IMR-90 (cell line): ENCODE results near the gene ENTPD3. TPM values are rescaled to one million over a fixed set of nuclear protein-coding genes. Genes with fewer than 3 reads are reported as not detected.

Experiments used
- ATAC-seq: fragments of 200-7000 bp; cut with Tn5 transposase; 2 replicates; pipeline ENCODE4 v1.9.1; 2020; ENCODE audit warnings: low read depth, mild to moderate bottlenecking, moderate library complexity
- BruUV-seq: library from RNA; stranded (reverse); fragments of 400-500 nt; replicated peaks from 2 replicates; lab custom pipeline; 2021; lab: Mats Ljungman, UMichigan
- CTCF ChIA-PET: fragments of 300-600 bp; formaldehyde crosslinking; extraction: SDS; loops from one replicate; lab custom pipeline; 2021; ENCODE audit warnings: antibody characterized with exemption; lab: Yijun Ruan, JAX
- POLR2A ChIA-PET: fragments of 300-600 bp; sonication (Branson Sonifier 250); formaldehyde crosslinking; loops from one replicate; lab custom pipeline; 2022; ENCODE audit warnings: antibody characterized with exemption; ENCODE audit not compliant: unreplicated experiment; lab: Charles Lee
- DNase-seq: peaks from one replicate; pipeline ENCODE4 v3.0.0; 2013
- H2AFZ ChIP-seq: replicated peaks from 2 replicates; pipeline ENCODE3; 2013; ENCODE audit warnings: low read length, mild to moderate bottlenecking; ENCODE audit not compliant: poor library complexity
- H2AK5ac ChIP-seq: 2 replicates; pipeline ENCODE4 v1.6.1; 2013; ENCODE audit warnings: low read depth, low read length, inconsistent platforms
- H2AK9ac ChIP-seq: replicated peaks from 2 replicates; pipeline ENCODE3; 2013; ENCODE audit warnings: mild to moderate bottlenecking, low read depth, low read length, moderate library complexity; ENCODE audit not compliant: poor library complexity
- H2BK120ac ChIP-seq: 2 replicates; pipeline ENCODE4 v1.6.1; 2013; ENCODE audit warnings: low read depth, low read length, inconsistent platforms
- H2BK15ac ChIP-seq: 3 replicates; pipeline ENCODE4 v1.6.1; 2013; ENCODE audit warnings: low read depth, low read length, inconsistent platforms
- H2BK20ac ChIP-seq: 2 replicates; pipeline ENCODE4 v1.6.1; 2013; ENCODE audit warnings: low read depth, mild to moderate bottlenecking, inconsistent platforms, low read length, moderate library complexity
- H2BK5ac ChIP-seq: 2 replicates; pipeline ENCODE4 v1.6.1; 2013; ENCODE audit warnings: mild to moderate bottlenecking, low read depth, low read length, inconsistent platforms; ENCODE audit not compliant: poor library complexity, severe bottlenecking
- H3K14ac ChIP-seq: replicated peaks from 2 replicates; pipeline ENCODE4 v1.6.1; 2013; ENCODE audit warnings: low read depth, low read length, inconsistent platforms
- H3K18ac ChIP-seq: 2 replicates; pipeline ENCODE4 v1.6.1; 2013; ENCODE audit warnings: low read depth, low read length, control low read depth
- H3K23ac ChIP-seq: 2 replicates; pipeline ENCODE4 v1.6.1; 2013; ENCODE audit warnings: low read depth, low read length, inconsistent platforms
- H3K27ac ChIP-seq: 2 replicates; pipeline ENCODE4 v1.5.1; 2013; ENCODE audit warnings: mild to moderate bottlenecking, control low read depth, low read length; ENCODE audit not compliant: insufficient read depth
- H3K27me3 ChIP-seq: 2 replicates; pipeline ENCODE4 v1.6.1; 2013; ENCODE audit warnings: low read length; ENCODE audit not compliant: control insufficient read depth, insufficient read depth
- H3K36me3 ChIP-seq: 2 replicates; pipeline ENCODE4 v1.6.1; 2013; ENCODE audit warnings: low read length, mixed read lengths; ENCODE audit not compliant: control insufficient read depth, insufficient read depth
- H3K4ac ChIP-seq: 2 replicates; pipeline ENCODE4 v1.6.1; 2013; ENCODE audit warnings: low read depth, low read length, inconsistent platforms
- H3K4me1 ChIP-seq: 2 replicates; pipeline ENCODE4 v1.6.1; 2013; ENCODE audit warnings: low read length, mixed read lengths; ENCODE audit not compliant: control insufficient read depth, insufficient read depth
- H3K4me2 ChIP-seq: 2 replicates; pipeline ENCODE4 v1.6.1; 2013; ENCODE audit warnings: low read depth, mild to moderate bottlenecking, control low read depth, low read length, moderate library complexity
- H3K4me3 ChIP-seq: 2 replicates; pipeline ENCODE4 v1.5.1; 2013; ENCODE audit warnings: low read depth, mild to moderate bottlenecking, control low read depth, low read length, moderate library complexity; ENCODE audit not compliant: insufficient read depth
- H3K56ac ChIP-seq: 2 replicates; pipeline ENCODE4 v1.6.1; 2013; ENCODE audit warnings: low read length, inconsistent platforms; ENCODE audit not compliant: insufficient read depth; ENCODE audit errors: extremely low read depth
- H3K79me1 ChIP-seq, 2 experiments: 2 replicates each; pipeline ENCODE4 v1.6.1; 2013; ENCODE audit warnings: low read length in 2 of 2, inconsistent platforms in 1 of 2, low read depth in 1 of 2
- H3K9ac ChIP-seq: 2 replicates; pipeline ENCODE4 v1.6.1; 2013; ENCODE audit warnings: low read depth, low read length, control low read depth
- H3K9me1 ChIP-seq: 2 replicates; pipeline ENCODE4 v1.6.1; 2013; ENCODE audit warnings: low read length, inconsistent platforms; ENCODE audit not compliant: insufficient read depth
- H3K9me3 ChIP-seq: 2 replicates; pipeline ENCODE4 v1.6.1; 2013; ENCODE audit warnings: low read length; ENCODE audit not compliant: control insufficient read depth, insufficient read depth
- H4K20me1 ChIP-seq: 2 replicates; pipeline ENCODE4 v1.6.1; 2013; ENCODE audit warnings: low read length, inconsistent platforms; ENCODE audit not compliant: insufficient read depth
- H4K5ac ChIP-seq: 2 replicates; pipeline ENCODE4 v1.6.1; 2013; ENCODE audit warnings: mild to moderate bottlenecking, low read depth, low read length, control low read depth
- H4K8ac ChIP-seq, 2 experiments: 2 replicates each; pipeline ENCODE4 v1.6.1; 2013; ENCODE audit warnings: low read depth in 2 of 2, low read length in 2 of 2, control low read depth in 1 of 2, inconsistent platforms in 1 of 2
- H4K91ac ChIP-seq: 2 replicates; pipeline ENCODE4 v1.6.1; 2013; ENCODE audit warnings: low read depth, low read length, inconsistent platforms; ENCODE audit not compliant: insufficient read depth
- BHLHE40 ChIP-seq: fragments of 150-350 bp; IDR thresholded peaks from 2 replicates; pipeline ENCODE4 v1.6.1; 2016; ENCODE audit warnings: mild to moderate bottlenecking, low read depth, low read length
- CHD1 ChIP-seq: IDR thresholded peaks from 2 replicates; pipeline ENCODE4 v1.6.1; 2012; ENCODE audit warnings: low read depth, low read length, improper control_type of control experiment
- ELK1 ChIP-seq: fragments of 150-350 bp; IDR thresholded peaks from 2 replicates; pipeline ENCODE4 v1.6.1; 2016; ENCODE audit warnings: low read depth, mild to moderate bottlenecking, low read length, moderate library complexity, borderline replicate concordance
- MAFK ChIP-seq: IDR thresholded peaks from 2 replicates; pipeline ENCODE4 v1.6.1; 2012; ENCODE audit warnings: low read depth, low read length, improper control_type of control experiment
- MAZ ChIP-seq: IDR thresholded peaks from 2 replicates; pipeline ENCODE4 v1.6.1; 2012; ENCODE audit warnings: low read depth, mild to moderate bottlenecking, low read length, improper control_type of control experiment, moderate library complexity, borderline replicate concordance
- POLR2A ChIP-seq: IDR thresholded peaks from 2 replicates; pipeline ENCODE4 v1.6.1; 2012; ENCODE audit warnings: mild to moderate bottlenecking, low read depth, low read length
- RCOR1 ChIP-seq: IDR thresholded peaks from 2 replicates; pipeline ENCODE4 v1.6.1; 2012; ENCODE audit warnings: mild to moderate bottlenecking, low read length, improper control_type of control experiment; ENCODE audit not compliant: insufficient replicate concordance
- RFX5 ChIP-seq: IDR thresholded peaks from 2 replicates; pipeline ENCODE4 v1.8.0; 2012; ENCODE audit warnings: low read depth, mild to moderate bottlenecking, low read length, moderate library complexity
- SMC3 ChIP-seq: fragments of 150-350 bp; IDR thresholded peaks from 2 replicates; pipeline ENCODE4 v1.6.1; 2016; ENCODE audit warnings: low read depth, mild to moderate bottlenecking, antibody characterized with exemption, low read length, moderate library complexity
- WGBS, 2 experiments: methylation state at CpG; one replicate each; pipeline versions ENCODE4 v1.1.5 to v1.1.7; 2013; ENCODE audit warnings: missing lambda C conversion rate in 2 of 2; ENCODE audit not compliant: insufficient read length in 1 of 2; ENCODE audit errors: extremely low coverage in 2 of 2; 5-methylcytosine and 5-hydroxymethylcytosine counted together
- dilution Hi-C: fragments of 300-500 bp; cut with HindIII; formaldehyde crosslinking; loops from one replicate; pipeline ENCODE4 v1.14.3; 2018; ENCODE audit warnings: low sequenced_read_pairs; ENCODE audit not compliant: unreplicated experiment
- in situ Hi-C: fragments of 300-500 bp; cut with MboI; formaldehyde crosslinking; loops from 3 replicates; pipeline ENCODE4 v1.14.3; 2019; ENCODE audit warnings: low sequenced_read_pairs, inconsistent platforms, mixed read lengths
- intact Hi-C: fragments of 100-400 bp; cut with micrococcal nuclease; formaldehyde crosslinking; loops from 2 replicates; pipeline ENCODE4 v1.10.0; 2022
- polyA plus RNA-seq, 3 experiments: library from polyadenylated mRNA; depleted of rRNA; stranded (reverse); fragments of >200 nt; gene quantifications; 2 replicates each; pipeline ENCODE4 v1.2.3, GENCODE V29; 2012; ENCODE audit warnings: low replicate concordance in 1 of 3
- total RNA-seq: library from RNA; depleted of rRNA; stranded (reverse); fragments of >200 nt; gene quantifications from 2 replicates; pipeline ENCODE4 v1.2.3, GENCODE V29; 2012

The ENTPD3 gene
- total and polyA plus RNA-seq, 2 of the 4 experiments (the other 2 are of a cell fraction), result not detected

- Histone ChIP-seq H2BK15ac (no peak overlapping the region), H3K23ac (no peak overlapping the region), H2AK9ac (no peak overlapping the region), H3K36me3 (no peaks in the 10 kb centered on the region), H3K9me1 (no peaks in the 10 kb centered on the region), H3K79me1 (no peaks in the 10 kb centered on the region), H4K5ac (no peak overlapping the region), H2BK120ac (no peak overlapping the region), H3K14ac (no peak overlapping the region), H3K4me2 (no peak overlapping the region), H2BK5ac (no peak overlapping the region), H4K8ac (no peak overlapping the region), H2AK5ac (no peak overlapping the region), H3K56ac (no peak overlapping the region), H4K20me1 (no peaks in the 10 kb centered on the region), H4K91ac (no peak overlapping the region), H3K4me3 (no peak overlapping the region), H3K9ac (no peak overlapping the region), H3K27me3 (no peaks in the 10 kb centered on the region), H3K4me1 (no peaks in the 10 kb centered on the region), H3K18ac (no peak overlapping the region), H3K4ac (no peak overlapping the region), H2AFZ (no peak overlapping the region), H3K27ac (no peak overlapping the region), H3K9me3 (no peaks in the 10 kb centered on the region), H2BK20ac (no peak overlapping the region)
- intact Hi-C loops (no loop called here), in situ Hi-C loops (no loop called here), dilution Hi-C loops (no loop called here)
- ATAC-seq, result no peak
- no CpG with 5 or more reads among the region's 1 CpG for WGBS, 2 experiments
- no peak for DNase-seq
- TF ChIP-seq ELK1, result no peak
- TF ChIP-seq SMC3, result no peak
- no peak for TF ChIP-seq RCOR1
- no peak for TF ChIP-seq MAFK
- TF ChIP-seq RFX5, result no peak
- no peak for TF ChIP-seq CHD1
- TF ChIP-seq MAZ, result no peak
- TF ChIP-seq BHLHE40, result no peak
- TF ChIP-seq POLR2A, result no peak
- ChIA-PET CTCF (no interaction called here), POLR2A (no interaction called here)
- no TSS peak for BruUV-seq
Measured at GRCh38 chr3:40422861-40423260, 35.9 kb downstream of the ENTPD3 start.
